GM23338 (cell line): ENCODE results near the gene CACHD1. TPM values are rescaled to one million over a fixed set of nuclear protein-coding genes. Genes with fewer than 3 reads are reported as not detected.

ENCODE experiments used
- ATAC-seq: fragments of 200-7000 bp; cut with Tn5 transposase; 3 replicates; pipeline ENCODE4 v1.9.1; 2020
- DNase-seq: peaks from one replicate; pipeline ENCODE4 v3.0.0-alpha.2; 2015; ENCODE audit warnings: low spot score
- H2AFZ ChIP-seq: fragments of 200-600 bp; sonication (generic); 2 replicates; pipeline ENCODE4 v1.8.0; 2016; ENCODE audit warnings: antibody characterized with exemption, mild to moderate bottlenecking, moderate library complexity
- H3F3A ChIP-seq: fragments of 200-600 bp; sonication (generic); replicated peaks from 2 replicates; pipeline ENCODE4 v1.8.0; 2017; ENCODE audit warnings: antibody characterized with exemption, mixed run types, low read depth
- H3K27ac ChIP-seq: fragments of 200-600 bp; sonication (generic); 2 replicates; pipeline ENCODE4 v1.6.1; 2016; ENCODE audit warnings: low read depth
- H3K27me3 ChIP-seq: fragments of 200-600 bp; sonication (generic); 2 replicates; pipeline ENCODE4 v1.8.0; 2016; ENCODE audit warnings: mild to moderate bottlenecking, mixed run types, moderate library complexity; ENCODE audit not compliant: insufficient read depth
- H3K36me3 ChIP-seq: fragments of 200-600 bp; sonication (generic); 2 replicates; pipeline ENCODE4 v1.8.0; 2016; ENCODE audit warnings: mild to moderate bottlenecking; ENCODE audit not compliant: insufficient read depth
- H3K4me1 ChIP-seq: fragments of 200-600 bp; sonication (generic); 2 replicates; pipeline ENCODE4 v1.8.0; 2016; ENCODE audit warnings: mild to moderate bottlenecking, moderate library complexity; ENCODE audit not compliant: insufficient read depth
- H3K4me2 ChIP-seq: fragments of 200-600 bp; sonication (generic); 2 replicates; pipeline ENCODE4 v1.7.1; 2017; ENCODE audit warnings: mixed run types
- H3K4me3 ChIP-seq: fragments of 200-600 bp; sonication (generic); 2 replicates; pipeline ENCODE4 v1.6.1; 2016; ENCODE audit warnings: mixed run types
- H3K79me2 ChIP-seq: fragments of 200-600 bp; sonication (generic); replicated peaks from 2 replicates; pipeline ENCODE4 v1.8.0; 2017; ENCODE audit warnings: mild to moderate bottlenecking; ENCODE audit not compliant: insufficient read depth
- H3K9me2 ChIP-seq: fragments of 200-600 bp; sonication (generic); 2 replicates; pipeline ENCODE4 v1.8.0; 2017; ENCODE audit not compliant: insufficient read depth
- H4K20me1 ChIP-seq: fragments of 200-600 bp; sonication (generic); replicated peaks from 2 replicates; pipeline ENCODE4 v1.8.0; 2017; ENCODE audit warnings: mild to moderate bottlenecking; ENCODE audit not compliant: insufficient read depth
- H3K27ac Mint-ChIP-seq: 2 replicates; pipeline ENCODE4 v1.8.0; 2020; ENCODE audit warnings: inconsistent platforms, mild to moderate bottlenecking, moderate library complexity, mixed read lengths
- H3K27me3 Mint-ChIP-seq: 3 replicates; pipeline ENCODE4 v1.8.0; 2022; ENCODE audit warnings: low read depth, mild to moderate bottlenecking, moderate library complexity, mixed read lengths, inconsistent platforms; ENCODE audit not compliant: insufficient read depth, poor library complexity
- H3K36me3 Mint-ChIP-seq: 3 replicates; pipeline ENCODE4 v1.8.0; 2021; ENCODE audit warnings: low read depth, mild to moderate bottlenecking, inconsistent platforms, moderate library complexity, mixed read lengths
- H3K4me1 Mint-ChIP-seq: 3 replicates; pipeline ENCODE4 v1.8.0; 2020; ENCODE audit warnings: mild to moderate bottlenecking, inconsistent platforms, mixed read lengths
- H3K4me3 Mint-ChIP-seq: 3 replicates; pipeline ENCODE4 v1.8.0; 2021; ENCODE audit warnings: moderate library complexity, mild to moderate bottlenecking, inconsistent platforms, mixed read lengths
- H3K9me3 Mint-ChIP-seq: 3 replicates; pipeline ENCODE4 v1.8.0; 2020; ENCODE audit warnings: moderate library complexity, mild to moderate bottlenecking, inconsistent platforms, mixed read lengths
- EZH2 ChIP-seq: fragments of 200-600 bp; sonication (generic); IDR thresholded peaks from one replicate; pipeline ENCODE4 v1.8.0; 2017; ENCODE audit warnings: antibody characterized with exemption, mild to moderate bottlenecking, low read depth; ENCODE audit not compliant: unreplicated experiment
- EZH2phosphoT487 ChIP-seq: fragments of 200-600 bp; sonication (generic); IDR thresholded peaks from one replicate; pipeline ENCODE4 v1.8.1; 2018; ENCODE audit warnings: antibody characterized with exemption; ENCODE audit not compliant: unreplicated experiment
- JUNB ChIP-seq: IDR thresholded peaks from one replicate; pipeline ENCODE4 v1.6.1; 2016; ENCODE audit warnings: antibody characterized with exemption; ENCODE audit not compliant: unreplicated experiment
- POLR2AphosphoS5 ChIP-seq: IDR thresholded peaks from 2 replicates; pipeline ENCODE4 v1.6.1; 2016; ENCODE audit warnings: antibody characterized with exemption, low read depth
- STAT1 ChIP-seq: IDR thresholded peaks from one replicate; pipeline ENCODE4 v1.6.1; 2016; ENCODE audit warnings: antibody characterized with exemption; ENCODE audit not compliant: unreplicated experiment
- ZNF114 ChIP-seq: fragments of 250-450 bp; sonication (Bioruptor Pico); IDR thresholded peaks from 2 replicates; pipeline ENCODE4 v1.5.0; 2020; ENCODE audit warnings: mild to moderate bottlenecking, moderate library complexity
- polyA plus RNA-seq: library from polyadenylated mRNA; unstranded; fragments of >200 nt; fragmentation: Nextera tagmentation; extraction: Ambion mirVana; gene quantifications from 2 replicates; pipeline ENCODE4 v1.2.1, GENCODE V29; 2016
- total RNA-seq: library from RNA; depleted of rRNA; stranded (reverse); fragments of >200 nt; shearing (Covaris generic); gene quantifications from 2 replicates; pipeline ENCODE4 v1.2.3, GENCODE V29; 2014
- TF ChIP-seq, protein P1 (sequence below): fragments of 250-450 bp; sonication (Bioruptor Pico); IDR thresholded peaks from 2 replicates; pipeline ENCODE4 v1.5.0; 2020; ENCODE audit warnings: mild to moderate bottlenecking, moderate library complexity
- TF ChIP-seq, protein P2 (sequence below): IDR thresholded peaks from 2 replicates; pipeline ENCODE4 v1.6.1; 2016; ENCODE audit warnings: antibody characterized with exemption
- TF ChIP-seq, protein P3 (sequence below): IDR thresholded peaks from one replicate; pipeline ENCODE4 v1.6.1; 2018; ENCODE audit warnings: antibody characterized with exemption; ENCODE audit not compliant: unreplicated experiment
- TF ChIP-seq, protein P4 (sequence below), 2 experiments: fragments of 200-600 bp in 1 of 2; sonication (generic) in 1 of 2; conservative IDR thresholded peaks; 2 replicates each; pipeline versions ENCODE4 v1.5.1 to v1.6.1; 2016 to 2017; ENCODE audit warnings: antibody characterized with exemption in 2 of 2, low read depth in 2 of 2, mild to moderate bottlenecking in 2 of 2, moderate library complexity in 1 of 2

CACHD1 gene
- total and polyA plus RNA-seq, 2 experiments from 2014 or later: 12.6 to 43.7 TPM

DNA sequence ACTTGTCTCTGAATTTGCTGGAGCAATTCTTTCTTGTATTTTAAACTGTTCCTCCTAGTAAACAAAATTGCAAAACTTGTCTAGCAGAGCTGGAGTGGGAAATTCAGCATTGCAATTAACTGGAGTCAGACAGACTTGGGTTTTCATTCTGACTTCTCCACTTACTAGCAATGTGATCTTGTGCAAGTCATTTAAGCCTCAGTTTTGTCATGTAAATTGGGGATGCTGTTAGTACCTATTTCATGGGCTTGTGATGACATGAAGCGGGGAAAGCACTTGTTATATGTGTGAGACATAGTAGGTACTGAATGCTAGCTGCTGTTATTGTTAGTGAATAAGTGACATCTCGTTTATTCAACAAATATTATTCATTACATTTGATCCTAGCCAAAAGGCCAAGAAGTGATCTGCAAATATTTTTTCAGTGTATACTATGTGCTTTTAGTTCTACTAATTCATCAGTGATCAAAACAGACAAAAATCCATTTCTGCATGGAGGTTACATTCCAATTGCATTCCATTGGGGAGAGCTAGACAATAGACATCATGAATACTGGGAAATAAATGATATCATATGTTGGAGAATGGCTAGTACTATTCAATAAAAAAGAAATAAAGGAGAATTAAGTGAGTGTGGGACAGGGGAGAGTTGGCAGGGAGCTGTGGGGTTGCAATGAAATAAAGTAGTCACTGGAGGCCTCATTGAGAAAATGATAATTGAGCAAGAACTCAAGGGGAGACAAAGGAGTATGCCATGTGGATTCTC, 47.1 kb downstream of the CACHD1 start (continued):
- TF ChIP-seq, protein P1, sequence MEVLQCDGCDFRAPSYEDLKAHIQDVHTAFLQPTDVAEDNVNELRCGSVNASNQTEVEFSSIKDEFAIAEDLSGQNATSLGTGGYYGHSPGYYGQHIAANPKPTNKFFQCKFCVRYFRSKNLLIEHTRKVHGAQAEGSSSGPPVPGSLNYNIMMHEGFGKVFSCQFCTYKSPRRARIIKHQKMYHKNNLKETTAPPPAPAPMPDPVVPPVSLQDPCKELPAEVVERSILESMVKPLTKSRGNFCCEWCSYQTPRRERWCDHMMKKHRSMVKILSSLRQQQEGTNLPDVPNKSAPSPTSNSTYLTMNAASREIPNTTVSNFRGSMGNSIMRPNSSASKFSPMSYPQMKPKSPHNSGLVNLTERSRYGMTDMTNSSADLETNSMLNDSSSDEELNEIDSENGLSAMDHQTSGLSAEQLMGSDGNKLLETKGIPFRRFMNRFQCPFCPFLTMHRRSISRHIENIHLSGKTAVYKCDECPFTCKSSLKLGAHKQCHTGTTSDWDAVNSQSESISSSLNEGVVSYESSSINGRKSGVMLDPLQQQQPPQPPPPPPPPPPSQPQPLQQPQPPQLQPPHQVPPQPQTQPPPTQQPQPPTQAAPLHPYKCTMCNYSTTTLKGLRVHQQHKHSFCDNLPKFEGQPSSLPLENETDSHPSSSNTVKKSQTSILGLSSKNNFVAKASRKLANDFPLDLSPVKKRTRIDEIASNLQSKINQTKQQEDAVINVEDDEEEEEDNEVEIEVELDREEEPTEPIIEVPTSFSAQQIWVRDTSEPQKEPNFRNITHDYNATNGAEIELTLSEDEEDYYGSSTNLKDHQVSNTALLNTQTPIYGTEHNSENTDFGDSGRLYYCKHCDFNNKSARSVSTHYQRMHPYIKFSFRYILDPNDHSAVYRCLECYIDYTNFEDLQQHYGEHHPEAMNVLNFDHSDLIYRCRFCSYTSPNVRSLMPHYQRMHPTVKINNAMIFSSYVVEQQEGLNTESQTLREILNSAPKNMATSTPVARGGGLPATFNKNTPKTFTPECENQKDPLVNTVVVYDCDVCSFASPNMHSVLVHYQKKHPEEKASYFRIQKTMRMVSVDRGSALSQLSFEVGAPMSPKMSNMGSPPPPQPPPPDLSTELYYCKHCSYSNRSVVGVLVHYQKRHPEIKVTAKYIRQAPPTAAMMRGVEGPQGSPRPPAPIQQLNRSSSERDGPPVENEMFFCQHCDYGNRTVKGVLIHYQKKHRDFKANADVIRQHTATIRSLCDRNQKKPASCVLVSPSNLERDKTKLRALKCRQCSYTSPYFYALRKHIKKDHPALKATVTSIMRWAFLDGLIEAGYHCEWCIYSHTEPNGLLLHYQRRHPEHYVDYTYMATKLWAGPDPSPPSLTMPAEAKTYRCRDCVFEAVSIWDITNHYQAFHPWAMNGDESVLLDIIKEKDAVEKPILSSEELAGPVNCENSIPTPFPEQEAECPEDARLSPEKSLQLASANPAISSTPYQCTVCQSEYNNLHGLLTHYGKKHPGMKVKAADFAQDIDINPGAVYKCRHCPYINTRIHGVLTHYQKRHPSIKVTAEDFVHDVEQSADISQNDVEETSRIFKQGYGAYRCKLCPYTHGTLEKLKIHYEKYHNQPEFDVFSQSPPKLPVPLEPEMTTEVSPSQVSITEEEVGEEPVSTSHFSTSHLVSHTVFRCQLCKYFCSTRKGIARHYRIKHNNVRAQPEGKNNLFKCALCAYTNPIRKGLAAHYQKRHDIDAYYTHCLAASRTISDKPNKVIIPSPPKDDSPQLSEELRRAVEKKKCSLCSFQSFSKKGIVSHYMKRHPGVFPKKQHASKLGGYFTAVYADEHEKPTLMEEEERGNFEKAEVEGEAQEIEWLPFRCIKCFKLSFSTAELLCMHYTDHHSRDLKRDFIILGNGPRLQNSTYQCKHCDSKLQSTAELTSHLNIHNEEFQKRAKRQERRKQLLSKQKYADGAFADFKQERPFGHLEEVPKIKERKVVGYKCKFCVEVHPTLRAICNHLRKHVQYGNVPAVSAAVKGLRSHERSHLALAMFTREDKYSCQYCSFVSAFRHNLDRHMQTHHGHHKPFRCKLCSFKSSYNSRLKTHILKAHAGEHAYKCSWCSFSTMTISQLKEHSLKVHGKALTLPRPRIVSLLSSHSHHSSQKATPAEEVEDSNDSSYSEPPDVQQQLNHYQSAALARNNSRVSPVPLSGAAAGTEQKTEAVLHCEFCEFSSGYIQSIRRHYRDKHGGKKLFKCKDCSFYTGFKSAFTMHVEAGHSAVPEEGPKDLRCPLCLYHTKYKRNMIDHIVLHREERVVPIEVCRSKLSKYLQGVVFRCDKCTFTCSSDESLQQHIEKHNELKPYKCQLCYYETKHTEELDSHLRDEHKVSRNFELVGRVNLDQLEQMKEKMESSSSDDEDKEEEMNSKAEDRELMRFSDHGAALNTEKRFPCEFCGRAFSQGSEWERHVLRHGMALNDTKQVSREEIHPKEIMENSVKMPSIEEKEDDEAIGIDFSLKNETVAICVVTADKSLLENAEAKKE (CRISPR knock-in tag): no peak
- TF ChIP-seq STAT1 (no peak), ZNF114 (no peak), EZH2 (no peak)
- TF ChIP-seq, protein P2, sequence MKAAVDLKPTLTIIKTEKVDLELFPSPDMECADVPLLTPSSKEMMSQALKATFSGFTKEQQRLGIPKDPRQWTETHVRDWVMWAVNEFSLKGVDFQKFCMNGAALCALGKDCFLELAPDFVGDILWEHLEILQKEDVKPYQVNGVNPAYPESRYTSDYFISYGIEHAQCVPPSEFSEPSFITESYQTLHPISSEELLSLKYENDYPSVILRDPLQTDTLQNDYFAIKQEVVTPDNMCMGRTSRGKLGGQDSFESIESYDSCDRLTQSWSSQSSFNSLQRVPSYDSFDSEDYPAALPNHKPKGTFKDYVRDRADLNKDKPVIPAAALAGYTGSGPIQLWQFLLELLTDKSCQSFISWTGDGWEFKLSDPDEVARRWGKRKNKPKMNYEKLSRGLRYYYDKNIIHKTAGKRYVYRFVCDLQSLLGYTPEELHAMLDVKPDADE: no peak

DNA sequence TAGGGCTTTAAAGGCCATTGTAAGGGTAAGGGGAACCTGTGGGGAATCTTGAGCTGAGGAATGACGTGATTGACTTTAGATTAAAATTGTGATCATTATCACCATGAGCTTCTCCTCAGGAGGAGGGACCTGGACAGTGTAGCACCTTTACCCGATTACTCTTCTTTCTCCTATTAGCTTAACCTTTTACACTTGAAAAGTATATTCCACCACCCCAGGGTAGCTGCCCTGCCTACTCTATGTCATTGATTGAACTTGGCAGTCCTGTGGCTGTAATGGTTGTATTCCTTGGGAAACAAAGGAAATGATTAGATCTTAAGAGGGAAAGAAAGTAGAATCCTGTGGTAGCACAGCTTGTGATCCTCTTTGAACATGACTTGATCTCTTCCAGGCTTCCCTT, 47.7 kb downstream of the CACHD1 start:
- H3K27ac ChIP-seq: 0 out of 2 replicates have a peak overlapping the region, but pooled peaks have one; percentile 30
- H3K79me2 ChIP-seq: peaks cover 99% of the 10 kb centered on the region
- peak overlapping the region; percentile 50 for H3K4me2 ChIP-seq
- Mint-ChIP-seq H3K9me3 (no peaks in the 10 kb centered on the region; the same call in 2 of the 3 replicates), H3K27me3 (no peaks in the 10 kb centered on the region), H3K4me1 (peaks cover 84% of the 10 kb centered on the region), H3K4me3 (no peak overlapping the region), H3K36me3 (no peaks in the 10 kb centered on the region), H3K27ac (no peak overlapping the region; the same call in 1 of the 2 replicates)
- ATAC-seq (peak; percentile 45), DNase-seq (no peak)
- H3K4me1 ChIP-seq: peaks cover 98% of the 10 kb centered on the region
- H4K20me1 ChIP-seq: peaks cover 15% of the 10 kb centered on the region
- 0 out of 2 replicates have a peak, but pooled peaks cover 3% of the 10 kb centered on the region for H3F3A ChIP-seq
- no peaks in the 10 kb centered on the region for H3K27me3 ChIP-seq
- H2AFZ ChIP-seq: no peak overlapping the region
- H3K36me3 ChIP-seq: no peaks in the 10 kb centered on the region
- no peak overlapping the region for H3K4me3 ChIP-seq
- H3K9me2 ChIP-seq: no peaks in the 10 kb centered on the region
- TF ChIP-seq EZH2phosphoT487: no peak
- TF ChIP-seq JUNB: no peak
- TF ChIP-seq ZNF114: no peak
- TF ChIP-seq, protein P3, sequence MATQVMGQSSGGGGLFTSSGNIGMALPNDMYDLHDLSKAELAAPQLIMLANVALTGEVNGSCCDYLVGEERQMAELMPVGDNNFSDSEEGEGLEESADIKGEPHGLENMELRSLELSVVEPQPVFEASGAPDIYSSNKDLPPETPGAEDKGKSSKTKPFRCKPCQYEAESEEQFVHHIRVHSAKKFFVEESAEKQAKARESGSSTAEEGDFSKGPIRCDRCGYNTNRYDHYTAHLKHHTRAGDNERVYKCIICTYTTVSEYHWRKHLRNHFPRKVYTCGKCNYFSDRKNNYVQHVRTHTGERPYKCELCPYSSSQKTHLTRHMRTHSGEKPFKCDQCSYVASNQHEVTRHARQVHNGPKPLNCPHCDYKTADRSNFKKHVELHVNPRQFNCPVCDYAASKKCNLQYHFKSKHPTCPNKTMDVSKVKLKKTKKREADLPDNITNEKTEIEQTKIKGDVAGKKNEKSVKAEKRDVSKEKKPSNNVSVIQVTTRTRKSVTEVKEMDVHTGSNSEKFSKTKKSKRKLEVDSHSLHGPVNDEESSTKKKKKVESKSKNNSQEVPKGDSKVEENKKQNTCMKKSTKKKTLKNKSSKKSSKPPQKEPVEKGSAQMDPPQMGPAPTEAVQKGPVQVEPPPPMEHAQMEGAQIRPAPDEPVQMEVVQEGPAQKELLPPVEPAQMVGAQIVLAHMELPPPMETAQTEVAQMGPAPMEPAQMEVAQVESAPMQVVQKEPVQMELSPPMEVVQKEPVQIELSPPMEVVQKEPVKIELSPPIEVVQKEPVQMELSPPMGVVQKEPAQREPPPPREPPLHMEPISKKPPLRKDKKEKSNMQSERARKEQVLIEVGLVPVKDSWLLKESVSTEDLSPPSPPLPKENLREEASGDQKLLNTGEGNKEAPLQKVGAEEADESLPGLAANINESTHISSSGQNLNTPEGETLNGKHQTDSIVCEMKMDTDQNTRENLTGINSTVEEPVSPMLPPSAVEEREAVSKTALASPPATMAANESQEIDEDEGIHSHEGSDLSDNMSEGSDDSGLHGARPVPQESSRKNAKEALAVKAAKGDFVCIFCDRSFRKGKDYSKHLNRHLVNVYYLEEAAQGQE: no peak
- TF ChIP-seq, protein P2: no peak
- TF ChIP-seq POLR2AphosphoS5: no peak
- TF ChIP-seq, protein P4, sequence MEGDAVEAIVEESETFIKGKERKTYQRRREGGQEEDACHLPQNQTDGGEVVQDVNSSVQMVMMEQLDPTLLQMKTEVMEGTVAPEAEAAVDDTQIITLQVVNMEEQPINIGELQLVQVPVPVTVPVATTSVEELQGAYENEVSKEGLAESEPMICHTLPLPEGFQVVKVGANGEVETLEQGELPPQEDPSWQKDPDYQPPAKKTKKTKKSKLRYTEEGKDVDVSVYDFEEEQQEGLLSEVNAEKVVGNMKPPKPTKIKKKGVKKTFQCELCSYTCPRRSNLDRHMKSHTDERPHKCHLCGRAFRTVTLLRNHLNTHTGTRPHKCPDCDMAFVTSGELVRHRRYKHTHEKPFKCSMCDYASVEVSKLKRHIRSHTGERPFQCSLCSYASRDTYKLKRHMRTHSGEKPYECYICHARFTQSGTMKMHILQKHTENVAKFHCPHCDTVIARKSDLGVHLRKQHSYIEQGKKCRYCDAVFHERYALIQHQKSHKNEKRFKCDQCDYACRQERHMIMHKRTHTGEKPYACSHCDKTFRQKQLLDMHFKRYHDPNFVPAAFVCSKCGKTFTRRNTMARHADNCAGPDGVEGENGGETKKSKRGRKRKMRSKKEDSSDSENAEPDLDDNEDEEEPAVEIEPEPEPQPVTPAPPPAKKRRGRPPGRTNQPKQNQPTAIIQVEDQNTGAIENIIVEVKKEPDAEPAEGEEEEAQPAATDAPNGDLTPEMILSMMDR (conservative IDR thresholded peaks at IDR 0.05; ENCODE audit: low read depth in 2 of 2): no peak
